OCI-LY3 (cell line): ENCODE data around the gene HRG.

ENCODE experiments used
- H2AFZ ChIP-seq: fragments of 200-600, 300-600 bp; shearing (Covaris generic); 2 replicates; pipeline ENCODE4 v1.6.0; 2014; ENCODE audit warnings: antibody characterized with exemption, low read depth, low read length
- H3K27ac ChIP-seq: fragments of 200-600, 300-600 bp; sonication (generic); 2 replicates; pipeline ENCODE4 v1.5.1; 2014; ENCODE audit warnings: mild to moderate bottlenecking, low read length, moderate library complexity, mixed read lengths
- H3K27me3 ChIP-seq: fragments of 200-600, 300-600 bp; sonication (generic); 2 replicates; pipeline ENCODE4 v1.6.1; 2014; ENCODE audit warnings: low read depth, low read length, mixed read lengths
- H3K36me3 ChIP-seq: fragments of 200-600, 300-600 bp; sonication (generic); replicated peaks from 2 replicates; pipeline ENCODE3; 2014; ENCODE audit warnings: low read depth, low read length, mixed read lengths
- H3K4me1 ChIP-seq: fragments of 300-600, 200-600 bp; sonication (generic); 2 replicates; pipeline ENCODE4 v1.6.1; 2014; ENCODE audit warnings: low read length, mixed read lengths
- H3K4me2 ChIP-seq: fragments of 200-600, 300-600 bp; sonication (generic); 2 replicates; pipeline ENCODE4 v1.6.1; 2014; ENCODE audit warnings: low read length, mixed read lengths
- H3K4me3 ChIP-seq: fragments of 300-600, 200-600 bp; sonication (generic); 2 replicates; pipeline ENCODE4 v1.5.1; 2014; ENCODE audit warnings: antibody characterized with exemption, mild to moderate bottlenecking, low read length, moderate library complexity
- H3K79me2 ChIP-seq: fragments of 300-600, 200-600 bp; shearing (Covaris generic); 2 replicates; pipeline ENCODE4 v1.6.1; 2014; ENCODE audit warnings: mild to moderate bottlenecking, low read length, mixed read lengths
- H3K9ac ChIP-seq: fragments of 300-600, 200-600 bp; shearing (Covaris generic); 2 replicates; pipeline ENCODE4 v1.6.0; 2014; ENCODE audit warnings: mild to moderate bottlenecking, low read length, moderate library complexity
- H3K9me3 ChIP-seq: fragments of 200-600, 300-600 bp; shearing (Covaris generic); 2 replicates; pipeline ENCODE4 v1.6.1; 2014; ENCODE audit warnings: low read length, mixed read lengths; ENCODE audit not compliant: insufficient read depth
- H4K20me1 ChIP-seq: fragments of 200-600, 300-600 bp; sonication (generic); 2 replicates; pipeline ENCODE4 v1.6.1; 2016; ENCODE audit warnings: low read length, mixed read lengths; ENCODE audit not compliant: insufficient read depth
- CTCF ChIP-seq: fragments of 200-600, 300-600 bp; sonication (generic); IDR thresholded peaks from 2 replicates; pipeline ENCODE4 v1.5.1; 2014; ENCODE audit warnings: antibody characterized with exemption, low read length, low read depth
- EZH2phosphoT487 ChIP-seq: fragments of 200-600 bp; shearing (Covaris generic); IDR thresholded peaks from 2 replicates; pipeline ENCODE4 v1.6.1; 2018; ENCODE audit warnings: antibody characterized with exemption, mixed run types, low read depth

HRG gene

GRCh38 chr3:186618318-186618938, 47.4 kb upstream of the HRG start:
- Histone ChIP-seq H3K27me3 (peaks cover 42% of the 10 kb centered on the region), H3K9ac (no peak overlapping the region), H3K4me1 (peaks cover 17% of the 10 kb centered on the region), H3K36me3 (no peaks in the 10 kb centered on the region), H3K4me2 (no peak overlapping the region), H2AFZ (no peak overlapping the region), H4K20me1 (no peaks in the 10 kb centered on the region), H3K9me3 (no peaks in the 10 kb centered on the region), H3K27ac (no peak overlapping the region), H3K4me3 (no peak overlapping the region), H3K79me2 (no peaks in the 10 kb centered on the region)
- TF ChIP-seq CTCF (no peak), EZH2phosphoT487 (no peak)

GRCh38 chr3:186619787-186620212, 46.0 kb upstream of the HRG start:
- Histone ChIP-seq H3K4me2 (no peak overlapping the region), H3K9me3 (no peaks in the 10 kb centered on the region), H3K79me2 (no peaks in the 10 kb centered on the region), H4K20me1 (no peaks in the 10 kb centered on the region), H3K9ac (no peak overlapping the region), H2AFZ (no peak overlapping the region), H3K4me3 (no peak overlapping the region), H3K4me1 (peaks cover 8% of the 10 kb centered on the region), H3K27ac (no peak overlapping the region), H3K36me3 (no peaks in the 10 kb centered on the region), H3K27me3 (peaks cover 34% of the 10 kb centered on the region)
- no peak for TF ChIP-seq CTCF
- no peak for TF ChIP-seq EZH2phosphoT487

GRCh38 chr3:186620213-186621092, 45.4 kb upstream of the HRG start:
- Histone ChIP-seq H3K4me2 (no peak overlapping the region), H3K4me1 (peaks cover 8% of the 10 kb centered on the region), H2AFZ (no peak overlapping the region), H3K79me2 (no peaks in the 10 kb centered on the region), H4K20me1 (no peaks in the 10 kb centered on the region), H3K9me3 (no peaks in the 10 kb centered on the region), H3K9ac (no peak overlapping the region), H3K4me3 (no peak overlapping the region), H3K27ac (no peak overlapping the region), H3K27me3 (peaks cover 34% of the 10 kb centered on the region), H3K36me3 (no peaks in the 10 kb centered on the region)
- TF ChIP-seq EZH2phosphoT487 (no peak), CTCF (no peak)

- H3K4me3 ChIP-seq = no peak overlapping the region
- TF ChIP-seq EZH2phosphoT487 = no peak
- no peak for TF ChIP-seq CTCF
- no peaks in the 10 kb centered on the region for H3K36me3 ChIP-seq
- H2AFZ ChIP-seq = no peak overlapping the region
- peaks cover 34% of the 10 kb centered on the region for H3K27me3 ChIP-seq
- H3K9ac ChIP-seq = no peak overlapping the region
- H3K9me3 ChIP-seq = no peaks in the 10 kb centered on the region
- no peaks in the 10 kb centered on the region for H4K20me1 ChIP-seq
- peaks cover 5% of the 10 kb centered on the region for H3K4me1 ChIP-seq
- no peaks in the 10 kb centered on the region for H3K79me2 ChIP-seq
- no peak overlapping the region for H3K27ac ChIP-seq
- no peak overlapping the region for H3K4me2 ChIP-seq
Measured at GRCh38 chr3:186621894-186622650, 43.7 kb upstream of the HRG start.
